ENCODE data around the gene BRD3.

The BRD3 gene

GRCh38 chr9:134064711-134065110 is 3.1 kb downstream of the BRD3 start:
- no peak for DNase-seq (ENCODE audit: low spot score)
- TF ChIP-seq CTCF (IDR thresholded peaks at IDR 0.05; ENCODE audit: extremely low read depth, missing control alignments): no peak

GRCh38 chr9:134063571-134064450 is 4.0 kb downstream of the BRD3 start:
- no peak for DNase-seq (ENCODE audit: low spot score)
- no peak for TF ChIP-seq CTCF (IDR thresholded peaks at IDR 0.05; ENCODE audit: extremely low read depth, missing control alignments)

- no peak for DNase-seq (ENCODE audit: low spot score)
- no peak for TF ChIP-seq CTCF (IDR thresholded peaks at IDR 0.05; ENCODE audit: extremely low read depth, missing control alignments)
Observed at GRCh38 chr9:134063088-134063570, 4.7 kb downstream of the BRD3 start.

GRCh38 chr9:134062461-134063087 is 5.3 kb downstream of the BRD3 start:
- no peak for DNase-seq (ENCODE audit: low spot score)
- no peak for TF ChIP-seq CTCF (IDR thresholded peaks at IDR 0.05; ENCODE audit: extremely low read depth, missing control alignments)

- TF ChIP-seq CTCF (IDR thresholded peaks at IDR 0.05; ENCODE audit: extremely low read depth, missing control alignments): no peak
Observed at GRCh38 chr9:134061688-134062371, 6.0 kb downstream of the BRD3 start.

GRCh38 chr9:134061019-134061687 is 6.7 kb downstream of the BRD3 start:
- TF ChIP-seq CTCF (IDR thresholded peaks at IDR 0.05; ENCODE audit: extremely low read depth, missing control alignments): no peak
- no peak for DNase-seq (ENCODE audit: low spot score)

More at GRCh38 chr9:134061688-134062371, 6.0 kb downstream of the BRD3 start:
- DNase-seq (ENCODE audit: low spot score): no peak

Data from GM20000 (cell line).